ENCODE measurements around the gene SH2D4B.
"Not testable (repeated sequence)": the region's sequence is repeated elsewhere in the genome, so short reads cannot be mapped to it uniquely, and the experiment has no call there.

Gene SH2D4B

GRCh38 chr10:80542053-80542452, 4.4 kb downstream of the SH2D4B start:
- no peak for FAIRE-seq
- no peak for DNase-seq (ENCODE audit: insufficient read length, low spot score)

DNA sequence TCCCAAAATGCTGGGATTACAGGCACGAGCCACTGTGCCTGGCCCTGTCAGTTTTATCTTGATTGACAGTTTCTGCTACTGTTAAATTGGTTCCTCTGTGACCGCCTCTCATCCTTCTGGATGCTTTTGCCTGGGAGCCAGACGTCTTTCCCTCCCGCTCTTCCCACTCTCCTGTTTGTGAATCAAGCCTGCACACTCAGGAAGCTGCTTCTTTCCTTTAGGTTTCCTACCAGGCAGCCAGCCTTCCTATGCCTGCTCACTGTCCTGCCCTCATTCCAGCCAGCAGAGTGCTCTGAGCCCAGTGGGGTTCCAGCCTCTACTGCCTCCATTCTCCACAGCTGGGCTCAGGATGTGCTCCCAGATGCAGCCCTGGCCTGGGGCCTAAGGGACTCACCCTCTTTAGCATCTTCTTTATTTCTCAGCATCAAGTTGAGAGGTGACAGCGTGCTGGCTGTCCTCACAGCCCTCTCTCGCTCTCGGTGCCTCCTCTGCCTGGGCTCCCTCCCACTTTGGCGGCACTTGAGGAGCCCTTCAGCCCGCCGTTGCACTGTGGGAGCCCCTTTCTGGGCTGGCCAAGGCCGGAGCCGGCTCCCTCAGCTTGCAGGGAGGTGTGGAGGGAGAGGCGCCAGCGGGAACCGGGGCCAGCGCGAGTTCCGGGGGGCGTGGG, 5.1 kb downstream of the SH2D4B start:
- no peak for DNase-seq (ENCODE audit: insufficient read length, low spot score)

GRCh38 chr10:80543319-80543672, 5.6 kb downstream of the SH2D4B start:
- DNase-seq (ENCODE audit: insufficient read length, low spot score); FAIRE-seq: not testable (repeated sequence)

More for the DNA sequence above, 5.1 kb downstream of the SH2D4B start:
- FAIRE-seq: no peak

GRCh38 chr10:80544316-80544953, 6.7 kb downstream of the SH2D4B start:
- FAIRE-seq (no peak), DNase-seq (ENCODE audit: insufficient read length, low spot score) (no peak)

DNA sequence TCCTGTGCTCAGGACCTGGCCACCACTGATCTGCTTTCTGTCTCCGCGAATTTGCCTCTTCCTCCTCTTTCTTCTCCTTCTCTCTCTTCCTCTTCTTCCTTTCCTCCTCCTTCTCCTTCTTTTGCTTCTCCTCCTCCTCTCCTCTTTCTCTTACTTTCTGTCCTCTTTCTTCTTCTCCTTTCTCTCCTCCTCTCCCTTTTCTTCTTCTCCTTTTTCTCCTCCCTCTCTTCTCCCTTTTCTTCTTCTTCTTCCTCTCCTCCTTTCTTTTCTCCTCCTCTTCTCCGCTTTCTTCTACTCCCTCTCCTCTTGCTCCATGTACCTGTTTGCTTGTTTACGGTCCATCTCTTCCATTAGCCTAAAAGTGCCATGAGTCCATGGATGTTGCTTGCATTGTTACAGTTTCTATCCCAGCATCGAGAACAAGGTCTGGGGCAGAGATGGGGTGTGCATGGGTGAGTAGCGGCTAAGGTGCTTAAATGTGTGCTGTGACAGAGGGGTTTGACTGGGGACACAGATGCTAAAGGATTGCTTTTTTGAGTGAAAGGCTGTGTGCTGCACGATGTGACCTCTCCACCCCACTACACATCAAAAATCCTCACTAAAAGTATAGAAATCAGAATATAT, 7.7 kb downstream of the SH2D4B start:
- DNase-seq (ENCODE audit: insufficient read length, low spot score): no peak
- FAIRE-seq: no peak

DNA sequence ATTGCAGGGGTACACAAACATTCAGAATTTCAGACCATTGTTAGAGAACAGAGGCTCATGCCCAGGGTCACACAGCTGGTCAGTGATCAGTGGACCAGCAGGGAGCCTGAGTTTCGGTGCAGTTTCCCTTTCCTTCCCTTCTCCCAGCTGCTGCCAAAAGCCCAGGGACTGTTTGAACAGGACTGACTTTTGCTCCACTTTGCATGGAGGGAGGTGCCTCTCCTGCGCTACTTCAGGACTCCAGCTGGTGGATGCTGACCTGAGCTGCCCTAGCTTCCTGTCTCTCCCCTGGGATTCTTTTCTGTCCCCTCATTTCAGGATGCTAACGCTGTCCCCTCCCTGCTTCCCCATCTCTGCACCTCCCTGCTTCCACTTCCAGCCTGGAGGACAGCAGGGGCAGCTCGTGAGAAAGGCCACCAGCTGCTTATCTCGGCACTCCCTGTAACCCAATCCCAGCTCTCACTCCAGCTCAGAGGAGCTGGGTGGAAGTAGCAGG, 14.5 kb downstream of the SH2D4B start:
- FAIRE-seq (no peak), DNase-seq (ENCODE audit: insufficient read length, low spot score) (no peak)

DNA sequence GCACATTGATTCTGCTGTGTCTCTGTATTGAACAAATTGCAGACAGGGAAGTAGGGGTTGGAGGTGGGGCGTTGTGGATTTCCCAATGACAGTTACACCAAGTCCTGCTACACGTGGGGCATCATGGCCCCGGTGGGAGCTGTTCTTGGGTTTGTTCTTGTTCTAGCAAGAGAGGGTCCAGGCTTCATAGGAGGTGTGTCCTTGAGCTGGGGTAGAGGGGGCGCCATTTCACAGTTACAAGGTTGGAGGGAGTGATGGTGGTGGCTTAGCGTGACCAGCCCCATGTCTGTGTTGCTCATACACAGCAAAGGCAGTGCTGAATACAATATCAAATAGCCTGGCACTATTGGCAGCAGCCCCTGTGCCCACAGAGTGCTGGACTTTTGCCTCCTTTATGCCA, 15.7 kb downstream of the SH2D4B start:
- no peak for FAIRE-seq

GRCh38 chr10:80554050-80554449, 16.3 kb downstream of the SH2D4B start:
- FAIRE-seq: no peak

More for the DNA sequence above, 15.7 kb downstream of the SH2D4B start:
- no peak for DNase-seq (ENCODE audit: insufficient read length, low spot score)

GRCh38 chr10:80555415-80555814, 17.7 kb downstream of the SH2D4B start:
- DNase-seq (ENCODE audit: insufficient read length, low spot score) (no peak), FAIRE-seq (no peak)

More at GRCh38 chr10:80554050-80554449, 16.3 kb downstream of the SH2D4B start:
- DNase-seq (ENCODE audit: insufficient read length, low spot score): no peak

DNA sequence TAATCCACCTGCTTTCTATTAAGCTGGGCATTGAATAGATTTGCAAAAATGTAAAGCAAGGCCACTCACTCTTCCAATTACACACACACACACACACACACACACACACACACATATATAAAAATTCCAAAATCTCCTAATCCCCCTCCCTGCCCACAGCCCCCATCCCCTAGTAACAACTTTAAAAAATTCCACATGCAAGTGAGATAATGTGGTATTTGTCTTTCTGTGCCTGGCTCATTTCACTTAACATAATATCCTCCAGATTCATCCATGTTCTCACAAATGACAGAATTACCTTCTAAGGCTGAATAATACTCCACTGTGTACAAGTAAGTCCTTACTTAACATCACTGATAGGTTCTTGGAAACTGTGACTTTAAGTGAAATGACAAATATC, 24.2 kb downstream of the SH2D4B start:
- FAIRE-seq (no peak), DNase-seq (ENCODE audit: insufficient read length, low spot score) (no peak)

- DNase-seq (ENCODE audit: insufficient read length, low spot score) (no peak), FAIRE-seq (no peak)
Observed at GRCh38 chr10:80567292-80567691, 29.6 kb downstream of the SH2D4B start.

GRCh38 chr10:80569131-80569895, 31.6 kb downstream of the SH2D4B start:
- FAIRE-seq (no peak), DNase-seq (ENCODE audit: insufficient read length, low spot score) (no peak)

DNA sequence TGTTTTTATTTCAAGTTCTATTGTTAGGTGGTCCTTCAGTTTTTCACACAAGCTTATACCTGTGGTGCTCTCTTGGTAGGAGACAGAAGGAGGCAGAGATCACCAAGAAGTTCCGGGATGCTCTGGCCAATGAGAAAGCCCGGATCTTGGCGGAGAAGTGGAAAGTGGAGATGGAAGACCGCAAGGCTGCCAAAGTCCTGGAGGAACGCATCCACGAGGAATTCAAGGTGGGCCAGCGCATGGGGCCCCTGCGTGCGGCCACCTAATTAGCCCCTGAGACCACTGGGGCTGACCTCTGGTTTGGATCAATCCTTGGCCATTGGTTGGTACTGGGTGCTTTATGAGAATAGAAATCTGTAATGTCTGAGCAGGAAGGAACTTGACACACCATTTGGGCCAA, 33.6 kb downstream of the SH2D4B start:
- FAIRE-seq: no peak
- DNase-seq (ENCODE audit: insufficient read length, low spot score): no peak

- DNase-seq (ENCODE audit: insufficient read length, low spot score): no peak
- no peak for FAIRE-seq
Observed at GRCh38 chr10:80579181-80579763, 41.6 kb downstream of the SH2D4B start.

DNA sequence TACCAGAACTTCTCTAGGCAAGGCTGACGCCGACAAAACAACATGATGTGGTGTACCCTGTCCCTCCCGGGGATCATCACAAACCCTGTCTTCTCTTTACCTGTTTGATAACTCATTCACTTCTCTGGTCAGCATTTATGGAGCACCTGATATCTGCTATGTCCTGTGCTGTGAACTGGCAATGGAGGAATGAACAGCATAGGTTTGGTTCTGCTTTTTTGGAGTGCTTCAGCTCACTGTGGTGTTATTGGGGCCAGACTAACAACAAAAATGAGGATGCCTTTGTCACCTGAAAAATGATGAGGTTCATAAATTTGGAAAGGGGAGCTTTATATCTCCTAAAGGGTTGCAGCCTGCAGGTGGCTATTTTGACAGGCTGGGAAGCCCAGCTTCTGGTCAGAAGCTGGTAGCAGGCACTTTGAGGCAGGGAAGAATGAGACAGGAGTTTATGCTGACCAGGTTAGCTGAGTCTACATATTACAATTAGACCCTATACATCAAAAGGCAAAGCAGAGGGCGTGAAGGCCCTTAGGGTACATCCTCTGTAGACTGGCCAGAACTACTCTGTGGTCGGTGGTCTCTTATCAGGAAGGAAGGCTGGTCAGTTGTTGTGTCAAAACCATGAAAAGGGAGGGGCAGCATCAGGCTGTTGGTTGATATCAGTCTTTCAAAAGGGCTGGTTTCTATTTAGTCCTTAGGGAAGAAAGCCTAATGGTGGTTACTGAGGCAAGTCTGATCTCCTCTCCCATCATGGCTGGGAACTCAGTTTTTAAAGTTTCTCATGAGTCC, 42.3 kb downstream of the SH2D4B start:
- DNase-seq (ENCODE audit: insufficient read length, low spot score): no peak
- no peak for FAIRE-seq

GRCh38 chr10:80580638-80581468, 43.2 kb downstream of the SH2D4B start:
- FAIRE-seq (no peak), DNase-seq (ENCODE audit: insufficient read length, low spot score) (no peak)

GRCh38 chr10:80581469-80581835, 43.8 kb downstream of the SH2D4B start:
- FAIRE-seq (no peak), DNase-seq (ENCODE audit: insufficient read length, low spot score) (no peak)

DNA sequence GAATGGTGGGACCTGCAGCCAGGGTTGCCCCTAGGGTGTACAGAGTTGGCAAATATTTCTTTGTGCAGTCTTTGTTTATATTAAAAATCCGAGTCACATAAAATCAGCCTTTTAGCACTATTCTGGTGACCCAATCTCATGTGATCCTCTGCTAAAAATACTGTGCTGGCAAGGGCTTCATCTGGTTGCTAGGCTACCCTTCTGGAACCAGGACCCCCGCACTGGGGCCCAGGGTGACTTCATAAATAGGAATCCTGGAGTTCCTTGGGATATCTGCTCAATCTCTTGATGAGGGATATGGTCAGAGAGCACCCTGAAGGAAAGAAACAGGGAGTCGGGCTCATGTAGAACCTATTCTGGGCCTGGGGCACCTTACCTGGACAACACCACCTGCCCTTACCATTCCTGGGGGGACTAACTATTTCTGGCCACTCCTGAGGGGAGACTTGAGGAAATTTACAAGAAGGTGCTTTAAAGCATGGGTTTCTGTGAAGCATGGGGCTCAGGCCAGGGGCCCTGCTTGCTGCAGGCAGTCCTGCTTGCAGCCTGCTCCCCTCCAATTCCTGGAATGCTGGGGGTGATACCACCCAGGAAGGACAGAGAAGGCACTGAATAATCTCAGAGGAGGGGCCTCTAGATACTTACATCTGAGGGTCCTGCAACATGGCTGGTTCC, 44.7 kb downstream of the SH2D4B start:
- FAIRE-seq (no peak), DNase-seq (ENCODE audit: insufficient read length, low spot score) (no peak)

- DNase-seq (ENCODE audit: insufficient read length, low spot score) (no peak), FAIRE-seq (no peak)
Observed at GRCh38 chr10:80583685-80584084, 46.0 kb downstream of the SH2D4B start.

All from HTR-8/SVneo (cell line).